HEK293T (cell line): Measurements from ENCODE around the gene PRICKLE2.

Source experiments
- ARNT ChIP-seq: fragments of 450-650 bp; IDR thresholded peaks from 2 replicates; pipeline ENCODE4 v1.6.1; 2017; ENCODE audit warnings: mild to moderate bottlenecking
- BHLHE40 ChIP-seq: fragments of 450-650 bp; IDR thresholded peaks from 2 replicates; pipeline ENCODE4 v1.6.1; 2016; ENCODE audit warnings: mild to moderate bottlenecking, moderate library complexity, borderline replicate concordance
- FOXK2 ChIP-seq: fragments of 450-650 bp; IDR thresholded peaks from 2 replicates; pipeline ENCODE4 v1.6.1; 2016; ENCODE audit warnings: mild to moderate bottlenecking
- SP1 ChIP-seq: fragments of 450-650 bp; IDR thresholded peaks from 2 replicates; pipeline ENCODE4 v1.6.1; 2017
- TF ChIP-seq, protein P1 (sequence below): fragments of 450-650 bp; IDR thresholded peaks from 2 replicates; pipeline ENCODE4 v1.6.1; 2016

DNA sequence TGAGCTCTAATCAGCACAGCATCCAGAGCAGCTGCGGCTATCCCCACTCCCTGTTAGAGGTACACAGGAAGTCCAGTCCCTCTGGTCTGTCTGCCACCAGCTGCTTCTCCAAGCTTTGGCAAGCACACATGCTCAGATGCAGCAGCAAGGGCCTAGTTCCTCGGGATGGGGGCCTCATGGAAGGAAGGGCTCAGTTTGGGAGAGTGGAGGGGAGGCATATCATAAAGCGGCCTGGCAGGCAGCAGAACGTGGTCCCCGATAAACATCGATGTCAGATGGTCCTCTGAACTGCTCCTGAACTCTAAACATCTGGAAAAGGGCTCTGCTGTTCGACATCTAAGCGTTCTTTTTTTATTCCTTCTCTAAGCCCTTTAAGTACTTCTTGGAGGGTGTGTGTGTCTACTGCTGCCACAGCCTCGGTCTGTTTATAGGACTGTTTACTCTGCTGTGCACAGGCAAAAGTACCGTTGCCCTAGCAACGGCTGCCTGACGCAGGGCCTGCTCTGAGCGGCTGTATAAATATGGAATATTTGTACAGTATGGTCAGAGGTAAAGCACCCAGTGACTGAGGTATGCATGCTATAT, 74.6 kb downstream of the PRICKLE2 start:
- TF ChIP-seq SP1 (no peak), BHLHE40 (no peak), FOXK2 (no peak), ARNT (no peak)
- TF ChIP-seq, protein P1, sequence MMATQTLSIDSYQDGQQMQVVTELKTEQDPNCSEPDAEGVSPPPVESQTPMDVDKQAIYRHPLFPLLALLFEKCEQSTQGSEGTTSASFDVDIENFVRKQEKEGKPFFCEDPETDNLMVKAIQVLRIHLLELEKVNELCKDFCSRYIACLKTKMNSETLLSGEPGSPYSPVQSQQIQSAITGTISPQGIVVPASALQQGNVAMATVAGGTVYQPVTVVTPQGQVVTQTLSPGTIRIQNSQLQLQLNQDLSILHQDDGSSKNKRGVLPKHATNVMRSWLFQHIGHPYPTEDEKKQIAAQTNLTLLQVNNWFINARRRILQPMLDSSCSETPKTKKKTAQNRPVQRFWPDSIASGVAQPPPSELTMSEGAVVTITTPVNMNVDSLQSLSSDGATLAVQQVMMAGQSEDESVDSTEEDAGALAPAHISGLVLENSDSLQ, result no peak
